ENCODE measurements around the gene DMRTA2.
"Not testable (repeated sequence)": the region's sequence is repeated elsewhere in the genome, so short reads cannot be mapped to it uniquely, and the experiment has no call there.

The DMRTA2 gene

GRCh38 chr1:50423670-50424000 is 392 bp upstream of the DMRTA2 start:
- DNase-seq = no peak

- DNase-seq = no peak
Observed at GRCh38 chr1:50422675-50422945, 633 bp downstream of the DMRTA2 start.

- DNase-seq = no peak
Observed at GRCh38 chr1:50421768-50422674, 1.2 kb downstream of the DMRTA2 start.

GRCh38 chr1:50421366-50421748 is 1.9 kb downstream of the DMRTA2 start:
- DNase-seq = no peak

GRCh38 chr1:50420689-50421365 is 2.4 kb downstream of the DMRTA2 start:
- DNase-seq = no peak

DNA sequence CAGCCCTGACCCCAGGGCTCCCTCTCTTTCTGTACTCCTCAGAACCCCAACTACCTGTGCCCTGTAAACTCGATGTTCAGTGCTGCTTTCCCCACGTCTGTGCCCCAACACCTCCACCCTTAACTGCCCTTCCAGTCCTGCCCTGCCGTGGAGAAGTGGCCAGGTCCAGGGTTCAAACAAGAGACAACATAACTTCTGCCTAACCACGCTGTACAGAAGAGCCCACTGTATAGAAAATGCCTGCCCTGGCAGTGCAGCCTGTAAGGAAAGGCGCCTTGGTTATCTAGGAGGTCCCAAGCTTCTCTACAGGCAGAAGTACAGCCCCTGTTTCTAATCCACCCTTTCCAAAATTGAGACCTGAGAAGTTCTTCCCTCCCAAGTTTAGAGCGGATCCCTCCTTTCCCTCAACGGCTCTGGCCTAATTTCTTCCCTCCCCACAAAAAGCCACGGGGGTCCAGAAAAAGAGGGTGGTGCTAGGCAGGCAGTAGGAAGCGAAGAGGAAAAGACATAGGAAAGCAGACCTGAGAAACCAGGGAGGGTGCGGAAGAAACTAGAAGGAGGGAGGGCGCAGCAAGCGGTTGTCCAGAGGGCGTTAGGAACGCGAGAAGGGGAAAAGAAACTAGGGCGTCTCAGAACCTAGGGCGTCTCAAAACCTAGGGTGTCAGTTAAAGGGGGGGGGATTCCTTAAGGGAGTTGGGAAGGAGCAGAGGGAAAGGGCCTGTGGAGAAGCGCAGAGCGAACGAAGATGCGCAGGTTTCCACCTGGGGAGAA is 3.2 kb downstream of the DMRTA2 start:
- no peak for DNase-seq

DNA sequence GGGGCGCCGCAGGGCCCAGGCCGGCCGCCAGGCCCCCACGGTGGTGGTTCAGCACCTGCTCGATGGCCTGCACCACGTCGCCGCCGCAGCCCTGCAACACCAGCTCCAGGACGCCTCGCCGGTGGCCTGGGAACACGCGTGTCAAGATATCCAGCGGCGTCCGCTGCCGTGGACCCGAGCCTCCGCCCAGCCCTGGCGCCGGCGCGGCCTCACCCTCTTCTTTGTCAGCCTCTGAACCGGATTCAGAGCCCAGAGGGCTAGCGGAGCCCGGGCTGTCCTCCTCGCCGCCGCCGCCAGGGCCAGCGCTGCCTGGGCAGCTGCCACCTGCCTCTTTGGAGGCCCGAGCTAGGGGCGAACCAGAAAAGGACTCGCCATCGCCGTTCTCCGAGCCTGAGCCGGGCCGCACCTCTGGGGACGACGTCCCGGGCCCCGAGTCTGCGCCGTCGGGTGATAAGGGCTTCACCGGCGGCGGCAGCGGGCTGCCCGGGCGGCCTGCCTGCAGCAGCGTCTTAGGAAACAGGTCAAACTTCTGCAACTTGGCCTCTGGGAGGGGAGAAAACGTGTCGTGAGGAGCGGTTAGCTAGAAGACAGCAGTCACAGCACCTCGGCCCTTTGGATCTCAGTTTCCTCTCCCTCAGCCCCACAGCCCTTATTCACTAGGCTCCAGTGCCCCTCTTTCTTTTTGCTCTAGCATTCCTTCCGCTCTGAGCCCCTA is 3.9 kb downstream of the DMRTA2 start:
- DNase-seq = no peak

- DNase-seq = no peak
Observed at GRCh38 chr1:50418600-50419109, 4.6 kb downstream of the DMRTA2 start.

DNA sequence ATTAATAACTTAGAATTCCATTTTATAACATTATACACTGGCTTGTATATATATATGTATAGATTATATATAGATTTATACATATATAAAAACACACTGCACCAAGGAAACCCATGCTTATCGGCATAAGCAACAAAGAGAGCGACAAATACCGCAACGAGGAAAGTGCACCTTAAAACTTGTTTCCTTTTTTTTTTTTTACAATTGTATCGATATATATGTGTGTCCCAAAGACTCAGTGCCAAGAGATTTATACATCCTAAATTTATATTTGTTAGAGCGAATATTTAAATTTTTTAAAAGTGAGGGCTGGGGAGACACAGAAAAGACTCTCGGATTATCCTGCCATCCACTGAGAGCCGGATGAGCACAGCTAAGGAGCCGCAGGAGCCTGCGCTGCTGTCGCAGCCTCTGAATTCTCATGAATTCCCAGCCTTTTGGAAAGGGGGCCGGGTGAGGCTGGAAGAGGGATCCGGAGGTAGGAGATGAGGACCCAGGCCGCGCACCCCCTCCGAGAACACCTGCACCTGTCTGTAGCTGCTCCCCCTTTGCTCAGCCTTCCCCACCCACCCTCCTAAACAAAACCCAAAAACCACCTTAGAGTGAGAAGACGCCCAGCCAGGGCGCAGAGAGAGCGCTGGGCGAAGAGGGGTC is 5.2 kb downstream of the DMRTA2 start:
- DNase-seq = no peak

DNA sequence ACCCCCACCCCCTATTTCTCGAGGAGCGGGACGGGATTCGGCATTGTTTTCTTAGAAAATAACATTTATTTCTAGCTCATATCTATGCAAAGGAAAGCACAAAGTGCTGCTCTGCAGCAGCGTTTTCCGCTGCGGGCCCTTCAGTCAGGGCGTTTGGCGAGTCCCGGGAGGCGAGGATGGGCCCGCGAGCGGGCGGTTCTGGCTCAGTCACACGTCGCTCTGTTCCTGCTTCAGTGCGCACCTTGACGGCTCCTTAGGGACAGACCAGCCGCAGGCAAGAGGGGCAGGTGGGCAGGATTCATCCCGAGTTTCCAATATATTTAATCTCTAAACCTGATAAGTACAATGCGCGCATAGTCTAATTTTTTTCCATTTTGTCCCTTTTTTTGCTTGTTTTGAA is 5.7 kb downstream of the DMRTA2 start:
- no peak for DNase-seq

- no peak for DNase-seq
Observed at GRCh38 chr1:50416553-50417453, 6.4 kb downstream of the DMRTA2 start.

DNA sequence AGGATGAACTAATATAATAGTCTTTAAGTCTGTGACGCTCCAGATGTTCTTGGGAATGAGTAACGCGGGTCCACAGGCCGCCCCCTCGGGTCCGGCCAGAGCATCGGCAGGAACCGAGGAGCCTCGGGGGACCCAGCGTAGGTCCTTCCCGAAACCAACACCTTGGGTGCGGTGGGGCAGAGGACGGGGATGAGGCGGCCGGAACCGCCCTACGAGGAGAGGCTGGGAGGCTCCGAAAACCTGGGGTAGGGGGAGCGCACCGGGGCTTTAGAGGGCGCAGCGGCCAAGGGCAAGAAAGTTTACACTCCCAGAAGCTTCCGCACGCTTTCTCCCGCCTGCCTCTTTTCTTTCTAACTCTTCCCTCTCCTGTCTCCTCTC is 7.1 kb downstream of the DMRTA2 start:
- DNase-seq = no peak

DNA sequence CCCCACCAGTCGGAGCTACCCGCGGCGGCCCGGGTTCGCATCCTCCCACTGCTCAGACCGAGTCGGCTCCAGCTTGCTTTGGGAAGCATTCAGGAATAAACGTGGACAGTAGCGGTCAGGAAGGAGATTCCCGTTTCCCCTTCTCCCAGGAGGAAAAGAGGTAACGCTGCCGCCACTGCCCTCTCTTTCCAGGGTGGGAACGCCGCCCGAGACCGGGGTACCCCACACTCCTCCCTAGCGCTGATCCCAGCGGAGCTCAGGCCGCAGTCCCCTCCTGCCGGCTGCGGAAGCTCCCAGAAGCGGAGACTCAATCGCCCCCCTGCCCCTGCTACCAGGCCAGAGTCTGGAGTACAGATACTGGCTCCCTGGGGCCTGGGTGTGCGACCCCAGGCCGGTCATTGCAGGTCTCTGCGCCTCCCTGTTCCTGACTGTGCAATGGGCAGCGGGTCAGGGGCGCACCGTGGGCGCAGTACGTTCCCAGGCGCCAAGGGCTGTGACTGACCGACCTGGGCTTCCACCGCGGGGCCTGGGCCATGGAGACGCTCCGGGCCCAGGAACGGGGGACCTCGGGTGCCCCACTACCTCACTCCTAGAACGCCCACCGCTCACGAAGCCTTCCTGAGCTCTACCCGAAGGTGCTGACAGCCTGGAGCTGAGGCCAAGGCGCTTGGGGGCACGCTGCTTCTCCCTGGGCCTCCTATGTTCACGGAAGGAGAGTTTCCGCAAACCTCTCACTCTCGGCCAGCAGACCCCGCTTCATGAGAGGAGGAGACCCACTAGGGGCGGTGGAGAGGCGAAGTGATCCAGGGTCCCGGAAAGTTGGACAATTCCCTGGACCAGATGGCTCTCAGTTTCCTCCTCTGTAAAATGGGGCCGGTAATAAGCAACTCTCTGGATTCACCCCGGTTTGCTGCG is 7.8 kb downstream of the DMRTA2 start:
- DNase-seq = no peak

DNA sequence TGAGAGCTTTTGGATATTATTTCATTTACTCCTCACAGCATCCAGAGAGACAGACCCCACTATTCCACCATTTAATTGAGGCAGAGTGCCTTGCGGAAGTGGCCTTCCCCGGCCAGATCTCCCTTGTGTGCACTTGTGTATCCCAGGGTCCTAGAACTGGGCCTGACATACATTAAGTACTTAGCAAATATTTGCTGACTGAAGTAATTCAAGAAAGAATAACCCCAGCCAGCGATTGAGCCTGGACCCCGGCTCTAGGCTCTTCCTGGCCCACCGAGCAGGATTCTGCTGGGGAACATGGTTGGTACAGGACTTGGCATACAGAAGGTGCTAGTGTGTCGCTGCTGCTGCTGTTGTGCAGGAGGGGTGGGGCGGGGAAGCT is 8.4 kb downstream of the DMRTA2 start:
- DNase-seq = no peak

GRCh38 chr1:50412813-50413476 is 10.3 kb downstream of the DMRTA2 start:
- DNase-seq = no peak

DNA sequence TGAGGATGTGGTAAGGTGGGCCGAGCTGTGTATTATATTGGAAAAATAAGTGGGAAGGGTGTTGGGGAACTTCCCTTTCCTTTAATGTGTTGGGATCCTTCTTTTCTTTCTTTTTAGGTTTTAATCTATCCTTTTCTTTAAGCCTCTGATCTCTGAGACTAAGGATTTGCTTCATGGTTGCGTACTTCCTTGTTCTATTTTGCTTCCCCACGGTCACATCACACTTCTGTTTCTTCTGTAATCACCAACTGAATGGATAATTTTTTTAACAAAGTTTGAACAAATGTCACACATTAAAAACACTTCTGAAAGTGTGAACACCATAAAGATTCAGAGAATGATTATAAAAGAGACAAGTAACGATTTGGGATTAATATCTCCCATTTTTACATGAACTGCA is 17.4 kb downstream of the DMRTA2 start:
- no peak for DNase-seq

- DNase-seq = no peak
Observed at GRCh38 chr1:50393522-50394120, 29.6 kb downstream of the DMRTA2 start.

DNA sequence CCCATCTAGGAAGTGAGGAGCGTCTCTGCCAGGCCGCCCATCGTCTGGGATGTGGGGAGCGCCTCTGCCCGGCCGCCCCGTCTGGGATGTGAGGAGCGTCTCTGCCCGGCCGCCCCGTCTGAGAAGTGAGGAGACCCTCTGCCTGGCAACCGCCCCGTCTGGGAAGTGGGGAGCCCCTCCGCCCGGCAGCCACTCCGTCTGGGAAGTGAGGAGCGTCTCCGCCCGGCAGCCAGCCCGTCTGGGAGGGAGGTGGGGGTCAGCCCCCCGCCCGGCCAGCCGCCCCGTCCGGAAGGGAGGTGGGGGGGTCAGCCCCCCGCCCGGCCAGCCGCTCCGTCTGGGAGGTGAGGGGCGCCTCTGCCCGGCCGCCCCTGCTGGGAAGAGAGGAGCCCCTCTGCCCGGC is 41.7 kb downstream of the DMRTA2 start:
- not testable (repeated sequence) for DNase-seq

DNA sequence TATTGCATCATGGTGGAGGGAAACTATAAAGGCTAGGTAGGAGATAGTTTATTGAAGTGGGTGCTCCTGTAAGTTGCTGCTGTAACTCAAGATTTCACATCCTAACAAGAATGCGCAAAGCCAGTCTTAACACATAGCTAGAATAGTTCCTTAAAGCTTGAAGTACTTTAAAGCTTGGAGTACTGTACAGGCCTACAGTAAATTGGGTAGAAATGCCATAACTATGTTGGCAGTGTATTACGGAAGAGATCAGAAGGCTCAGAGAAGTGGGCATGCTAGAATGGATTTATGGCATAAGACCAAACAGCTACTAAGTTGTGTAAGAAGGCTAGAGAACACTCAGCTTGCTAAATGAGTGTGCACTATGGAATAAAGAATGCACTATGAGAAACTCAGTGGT is 44.5 kb downstream of the DMRTA2 start:
- DNase-seq = no peak
